ENCODE measurements around the gene CDC25A. TPM values are rescaled to one million over a fixed set of nuclear protein-coding genes. Genes with fewer than 3 reads are reported as not detected.
A peak's percentile ranks its signal among the peaks of the same experiment; 100 is the strongest.

CDC25A gene
- total RNA-seq, 1 donor from 2014 or later = 20.5 TPM

DNA sequence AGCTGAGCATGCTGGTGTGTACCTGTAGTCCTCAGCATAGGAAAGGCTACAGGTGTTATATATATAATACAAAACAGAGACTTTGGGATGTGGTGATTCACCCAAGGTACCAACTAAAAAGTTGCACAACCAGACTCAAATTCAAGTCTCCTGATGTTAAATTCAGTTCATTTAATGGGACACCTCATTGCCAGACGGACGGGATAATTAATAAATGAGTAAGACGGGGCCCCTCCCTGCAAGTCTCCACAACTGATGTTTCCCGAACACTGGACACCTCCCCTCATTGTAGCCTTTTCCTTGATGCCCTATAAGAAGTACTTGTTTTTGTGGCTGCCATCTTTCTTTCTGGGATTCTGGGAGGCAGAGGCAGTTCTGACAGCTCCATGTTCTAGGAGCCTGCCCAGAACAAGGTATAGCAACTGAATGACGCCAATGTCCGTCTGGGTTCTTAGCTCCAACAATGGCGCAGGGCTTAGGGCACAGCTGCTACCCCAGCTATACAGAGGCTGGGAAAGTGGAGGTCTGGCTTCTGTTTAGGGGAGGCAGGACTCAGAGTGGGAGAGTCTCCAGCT, 50.7 kb downstream of the CDC25A start:
- no peaks in the 10 kb centered on the region for H3K9me3 Mint-ChIP-seq (ENCODE audit: low read depth)
- H3K36me3 Mint-ChIP-seq (ENCODE audit: insufficient read depth) = no peaks in the 10 kb centered on the region
- H3K4me3 Mint-ChIP-seq (ENCODE audit: low read depth) = no peak overlapping the region
- no peak overlapping the region for H3K27ac Mint-ChIP-seq
- TF ChIP-seq, protein P1, sequence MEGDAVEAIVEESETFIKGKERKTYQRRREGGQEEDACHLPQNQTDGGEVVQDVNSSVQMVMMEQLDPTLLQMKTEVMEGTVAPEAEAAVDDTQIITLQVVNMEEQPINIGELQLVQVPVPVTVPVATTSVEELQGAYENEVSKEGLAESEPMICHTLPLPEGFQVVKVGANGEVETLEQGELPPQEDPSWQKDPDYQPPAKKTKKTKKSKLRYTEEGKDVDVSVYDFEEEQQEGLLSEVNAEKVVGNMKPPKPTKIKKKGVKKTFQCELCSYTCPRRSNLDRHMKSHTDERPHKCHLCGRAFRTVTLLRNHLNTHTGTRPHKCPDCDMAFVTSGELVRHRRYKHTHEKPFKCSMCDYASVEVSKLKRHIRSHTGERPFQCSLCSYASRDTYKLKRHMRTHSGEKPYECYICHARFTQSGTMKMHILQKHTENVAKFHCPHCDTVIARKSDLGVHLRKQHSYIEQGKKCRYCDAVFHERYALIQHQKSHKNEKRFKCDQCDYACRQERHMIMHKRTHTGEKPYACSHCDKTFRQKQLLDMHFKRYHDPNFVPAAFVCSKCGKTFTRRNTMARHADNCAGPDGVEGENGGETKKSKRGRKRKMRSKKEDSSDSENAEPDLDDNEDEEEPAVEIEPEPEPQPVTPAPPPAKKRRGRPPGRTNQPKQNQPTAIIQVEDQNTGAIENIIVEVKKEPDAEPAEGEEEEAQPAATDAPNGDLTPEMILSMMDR (IDR thresholded peaks at IDR 0.05; ENCODE audit: unreplicated experiment) = no peak
- H3K27me3 Mint-ChIP-seq = no peaks in the 10 kb centered on the region
- no peak for DNase-seq (ENCODE audit: low spot score, unreplicated experiment)
- H3K4me1 Mint-ChIP-seq (ENCODE audit: low read depth) = peaks cover 1% of the 10 kb centered on the region

DNA sequence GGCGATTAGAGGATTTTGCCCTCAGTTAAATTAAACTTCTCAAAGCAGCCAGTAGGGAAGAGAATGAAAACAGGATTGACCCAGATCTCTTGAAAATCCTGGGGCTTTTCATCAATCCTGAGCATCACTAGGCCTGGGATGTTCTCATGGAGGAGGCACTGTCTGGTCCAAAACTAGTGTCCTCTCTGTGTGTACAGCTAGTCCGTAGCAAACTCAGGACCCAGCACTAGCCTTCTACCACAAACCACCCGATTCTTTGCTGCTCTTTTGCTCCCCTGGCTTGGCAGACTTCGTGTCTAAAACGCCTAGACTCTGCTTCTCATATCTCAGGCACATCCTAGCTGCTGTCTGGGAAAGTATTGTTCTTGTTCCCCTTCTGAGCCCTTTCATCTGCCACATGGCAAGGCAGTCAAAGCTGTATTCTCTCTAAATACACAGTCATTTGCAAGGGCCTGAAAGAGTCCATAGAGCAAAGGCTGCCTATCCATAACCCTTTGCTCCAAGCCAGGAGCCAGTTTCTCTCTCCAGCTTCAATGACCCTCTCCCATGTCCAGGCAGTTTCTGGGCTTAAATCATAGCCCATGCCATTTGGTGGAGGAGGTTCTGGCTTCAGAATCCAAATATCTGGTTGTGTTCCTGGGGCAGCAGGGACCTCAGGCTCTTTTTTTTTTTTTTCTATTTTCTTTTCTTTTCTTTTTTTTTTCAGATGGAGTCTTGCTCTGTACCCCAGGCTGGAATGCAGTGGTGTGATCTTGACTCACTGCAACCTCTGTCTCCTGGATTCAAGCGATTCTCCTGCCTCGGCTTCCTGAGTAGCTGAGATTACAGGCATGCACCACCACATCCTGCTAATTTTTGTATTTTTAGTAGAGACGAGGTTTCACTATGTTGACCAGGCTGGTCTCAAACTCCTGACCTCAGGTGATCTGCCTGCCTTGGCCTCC, 52.4 kb downstream of the CDC25A start:
- Mint-ChIP-seq H3K27me3 (no peaks in the 10 kb centered on the region), H3K4me3 (ENCODE audit: low read depth) (no peak overlapping the region), H3K4me1 (ENCODE audit: low read depth) (peaks cover 1% of the 10 kb centered on the region), H3K36me3 (ENCODE audit: insufficient read depth) (no peaks in the 10 kb centered on the region), H3K27ac (no peak overlapping the region), H3K9me3 (ENCODE audit: low read depth) (no peaks in the 10 kb centered on the region)
- TF ChIP-seq, protein P1 (IDR thresholded peaks at IDR 0.05; ENCODE audit: unreplicated experiment) = no peak
- DNase-seq (ENCODE audit: low spot score, unreplicated experiment) = no peak

DNA sequence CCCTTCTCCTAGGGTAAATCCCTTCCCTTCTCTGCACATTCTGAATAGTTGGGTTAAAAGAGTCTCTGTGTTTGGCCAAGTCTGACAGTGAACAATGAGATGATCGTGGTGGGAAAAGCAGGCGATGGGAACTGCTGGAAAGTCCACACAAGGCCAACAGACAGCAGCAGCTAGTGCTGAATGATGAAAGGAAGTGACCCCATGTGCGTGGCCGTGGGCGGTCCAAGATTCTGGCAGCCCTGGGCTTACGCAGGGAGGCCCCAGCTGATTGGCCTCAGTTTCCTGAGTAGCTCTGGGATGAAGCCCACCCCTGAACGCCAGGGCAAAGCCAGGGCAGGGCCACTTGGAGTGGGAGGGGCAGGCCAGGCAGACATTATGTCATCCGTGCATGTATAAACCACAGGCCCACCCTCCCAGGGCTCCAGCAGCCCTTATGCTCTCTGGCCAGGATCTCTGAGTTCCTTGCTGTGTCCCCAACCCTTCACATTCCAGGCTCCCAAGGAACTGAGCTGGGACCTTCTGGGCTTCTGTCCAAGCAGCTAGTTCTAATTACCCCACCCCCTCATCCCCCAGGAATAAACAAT, 57.8 kb downstream of the CDC25A start:
- TF ChIP-seq, protein P1 (IDR thresholded peaks at IDR 0.05; ENCODE audit: unreplicated experiment) = no peak
- no peaks in the 10 kb centered on the region for H3K27me3 Mint-ChIP-seq
- H3K4me3 Mint-ChIP-seq (ENCODE audit: low read depth) = no peak overlapping the region
- no peaks in the 10 kb centered on the region for H3K36me3 Mint-ChIP-seq (ENCODE audit: insufficient read depth)
- peaks cover 1% of the 10 kb centered on the region for H3K4me1 Mint-ChIP-seq (ENCODE audit: low read depth)
- H3K27ac Mint-ChIP-seq = peak overlapping the region; percentile 56
- no peaks in the 10 kb centered on the region for H3K9me3 Mint-ChIP-seq (ENCODE audit: low read depth)
- DNase-seq (ENCODE audit: low spot score, unreplicated experiment) = no peak

DNA sequence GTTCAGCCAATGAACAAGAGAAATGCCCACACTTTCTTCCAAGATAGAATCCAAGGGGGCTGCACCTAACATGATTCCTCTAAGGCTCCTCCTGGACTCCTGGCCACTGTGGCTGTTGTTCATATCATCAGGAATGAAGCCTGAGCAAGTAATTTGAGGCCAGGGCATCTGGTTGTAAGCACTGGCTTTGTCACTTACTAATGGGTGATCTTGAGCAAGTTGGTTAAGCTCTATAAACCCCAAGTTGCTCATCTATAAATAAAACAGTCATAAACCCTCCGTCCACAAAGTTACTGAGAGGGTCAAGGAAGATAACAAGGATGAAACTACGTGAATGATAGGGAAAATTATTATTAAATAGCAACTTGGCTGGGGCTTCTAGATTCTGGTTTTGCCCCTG, 58.3 kb downstream of the CDC25A start:
- TF ChIP-seq, protein P1 (IDR thresholded peaks at IDR 0.05; ENCODE audit: unreplicated experiment) = no peak
- H3K27me3 Mint-ChIP-seq = no peaks in the 10 kb centered on the region
- H3K36me3 Mint-ChIP-seq (ENCODE audit: insufficient read depth) = no peaks in the 10 kb centered on the region
- no peak for DNase-seq (ENCODE audit: low spot score, unreplicated experiment)
- H3K4me3 Mint-ChIP-seq (ENCODE audit: low read depth) = no peak overlapping the region
- peaks cover 5% of the 10 kb centered on the region for H3K4me1 Mint-ChIP-seq (ENCODE audit: low read depth)
- no peak overlapping the region for H3K27ac Mint-ChIP-seq
- no peaks in the 10 kb centered on the region for H3K9me3 Mint-ChIP-seq (ENCODE audit: low read depth)

DNA sequence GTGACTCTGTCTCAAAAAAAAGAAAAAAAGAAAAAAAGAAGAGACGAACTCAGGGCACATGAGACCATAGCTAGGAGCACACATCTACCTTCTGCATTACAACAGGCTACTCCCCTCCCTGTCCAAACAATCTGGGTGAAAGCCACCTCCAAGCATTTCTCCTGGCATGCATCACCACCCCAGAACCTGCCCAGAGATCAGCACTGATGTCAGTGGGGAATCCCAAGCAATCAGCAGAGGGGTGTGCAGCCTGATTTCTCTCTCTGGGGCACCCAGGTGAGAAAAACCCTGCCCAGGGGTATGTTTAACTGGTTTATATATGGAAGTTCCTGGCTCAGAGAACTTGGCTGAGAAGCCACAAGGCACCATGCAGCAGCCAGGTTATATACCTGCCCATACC, 59.4 kb downstream of the CDC25A start:
- DNase-seq (ENCODE audit: low spot score, unreplicated experiment) = no peak
- Mint-ChIP-seq H3K4me3 (ENCODE audit: low read depth) (no peak overlapping the region), H3K9me3 (ENCODE audit: low read depth) (no peaks in the 10 kb centered on the region), H3K36me3 (ENCODE audit: insufficient read depth) (no peaks in the 10 kb centered on the region), H3K4me1 (ENCODE audit: low read depth) (peaks cover 6% of the 10 kb centered on the region), H3K27ac (no peak overlapping the region), H3K27me3 (no peaks in the 10 kb centered on the region)
- TF ChIP-seq, protein P1 (IDR thresholded peaks at IDR 0.05; ENCODE audit: unreplicated experiment) = no peak
